HG02981 (cell line): Measurements from ENCODE around the gene AADAT.
"Not testable (repeated sequence)": the region's sequence is repeated elsewhere in the genome, so short reads cannot be mapped to it uniquely, and the experiment has no call there.

Source experiments
- ATAC-seq: cut with Tn5 transposase; IDR thresholded peaks from one replicate; pipeline ENCODE4 v1.9.1; 2021; ENCODE audit warnings: mild to moderate bottlenecking, moderate library complexity; ENCODE audit not compliant: unreplicated experiment

Gene AADAT

DNA sequence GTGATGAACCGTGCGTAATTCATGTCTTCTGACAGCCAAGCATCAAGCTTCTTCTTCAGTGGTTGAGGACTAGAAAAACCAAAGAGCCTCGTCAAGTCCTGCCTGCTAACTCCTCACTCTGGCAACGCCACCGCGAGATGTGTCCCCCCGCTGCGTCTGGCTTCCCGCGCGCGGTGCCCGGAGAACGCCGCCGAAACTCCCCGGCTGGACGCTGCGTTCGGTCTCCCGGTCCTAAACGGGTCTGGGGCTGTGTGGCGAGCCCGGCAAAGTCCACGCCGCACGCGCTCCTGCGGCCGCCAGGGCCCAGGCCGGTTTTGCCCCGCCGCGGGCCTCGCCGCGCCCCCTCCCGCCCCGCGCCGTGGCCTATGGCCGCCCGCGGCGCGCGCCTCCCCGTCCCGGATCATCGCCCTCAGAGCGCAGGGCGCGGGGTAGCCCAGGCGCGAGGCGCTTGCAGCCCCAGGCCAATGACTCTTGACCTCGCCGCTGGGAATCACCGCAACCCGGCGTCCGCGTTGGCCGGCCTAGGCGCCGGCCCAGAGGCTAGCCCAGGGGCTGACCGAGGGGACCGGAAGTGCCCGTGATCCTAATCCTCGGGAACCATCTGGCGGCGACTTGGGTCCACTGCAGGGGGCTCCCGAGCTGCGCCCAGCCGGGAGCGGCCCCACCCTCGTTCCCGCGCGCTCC is at the start of gene AADAT:
AADAT (minus strand) TSS at position 289 of the 684 bp plus-strand sequence; CDS start at position 23, 266 bp downstream.
- ATAC-seq: peak; percentile 79

DNA sequence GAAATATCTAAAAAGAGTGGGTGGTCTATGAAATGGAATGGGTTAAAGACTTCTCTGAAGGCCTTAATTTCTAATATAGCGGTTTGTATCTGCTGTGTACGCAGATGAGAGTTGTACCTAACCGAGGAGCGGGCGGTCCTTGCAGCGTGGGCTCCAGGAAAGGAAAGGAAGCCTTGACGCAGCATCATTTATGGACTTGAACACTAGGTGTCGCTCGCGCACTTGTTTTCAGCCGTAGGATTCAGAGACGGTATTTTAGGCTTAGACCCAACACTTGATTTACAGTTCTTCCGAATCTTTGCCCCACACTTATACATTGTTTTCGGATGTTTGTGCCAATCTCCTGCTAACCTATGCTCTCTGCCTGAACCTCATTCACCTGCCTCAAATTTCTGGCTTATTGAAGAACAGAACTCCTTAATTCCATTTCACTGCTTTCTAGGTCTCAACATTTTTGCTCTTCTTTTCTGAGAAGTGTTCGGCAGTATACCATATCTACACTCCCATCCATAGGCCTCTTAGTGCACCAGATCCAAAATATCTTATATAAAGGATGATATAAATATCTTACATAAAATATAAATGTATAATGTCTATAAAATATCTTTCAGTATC is 48.9 kb upstream of the AADAT start:
- peak; percentile 91 for ATAC-seq

GRCh38 chr4:170137927-170138326 is 48.2 kb upstream of the AADAT start:
- no peak for ATAC-seq

DNA sequence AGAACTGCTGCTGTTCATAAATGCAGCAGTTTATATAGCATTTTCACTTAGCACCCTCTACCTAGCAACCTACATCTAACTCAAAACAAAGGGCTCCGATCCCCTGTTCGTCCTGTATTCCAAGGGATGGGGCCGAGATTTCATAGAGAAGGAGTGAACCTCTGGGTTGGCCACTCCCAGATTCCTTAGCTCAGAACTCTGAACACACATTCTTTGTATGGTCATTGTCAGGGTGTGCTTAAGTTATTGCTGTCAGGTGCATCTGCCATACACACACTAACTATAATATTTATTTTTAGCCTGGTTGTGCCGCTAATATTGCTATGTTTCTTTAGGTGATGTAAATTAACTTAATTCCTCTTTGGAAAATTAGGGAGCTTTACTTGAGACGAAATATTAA is 47.7 kb upstream of the AADAT start:
- no peak for ATAC-seq

- ATAC-seq: no peak
Measured at GRCh38 chr4:170134821-170135220, 45.1 kb upstream of the AADAT start.

DNA sequence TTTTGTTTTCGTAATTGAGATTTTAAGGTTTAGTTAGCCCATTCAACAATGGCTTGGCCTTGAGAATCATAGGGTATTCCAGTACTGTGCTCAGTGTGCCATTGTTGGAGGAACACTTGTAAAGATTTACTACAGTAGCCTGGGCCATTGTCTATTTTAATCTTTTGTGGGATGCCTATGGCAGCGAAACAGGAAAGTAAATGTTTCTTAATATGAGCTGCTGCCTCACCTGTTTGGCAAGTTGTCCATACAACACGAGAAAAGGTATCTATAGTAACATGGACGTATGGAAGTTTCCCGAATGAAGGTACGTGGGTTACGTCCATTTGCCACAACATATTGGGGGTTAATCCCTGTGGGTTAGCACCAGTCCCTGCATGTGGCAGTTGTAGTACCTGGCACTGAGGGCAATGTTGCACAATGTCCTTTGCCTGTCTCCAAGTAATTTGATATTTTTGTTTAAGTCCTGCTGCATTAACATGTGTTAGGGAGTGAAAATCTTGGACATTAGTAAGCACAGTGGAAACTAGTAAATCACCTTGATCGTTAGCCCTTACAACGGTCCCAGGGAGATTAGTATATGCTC is 38.6 kb upstream of the AADAT start:
- no peak for ATAC-seq

GRCh38 chr4:170127758-170128157 is 38.0 kb upstream of the AADAT start:
- ATAC-seq: no peak

- no peak for ATAC-seq
Measured at GRCh38 chr4:170124406-170124805, 34.6 kb upstream of the AADAT start.

- ATAC-seq: no peak
Measured at GRCh38 chr4:170122252-170122651, 32.5 kb upstream of the AADAT start.

GRCh38 chr4:170114636-170115035 is 24.9 kb upstream of the AADAT start:
- no peak for ATAC-seq

GRCh38 chr4:170114183-170114582 is 24.4 kb upstream of the AADAT start:
- not testable (repeated sequence) for ATAC-seq

DNA sequence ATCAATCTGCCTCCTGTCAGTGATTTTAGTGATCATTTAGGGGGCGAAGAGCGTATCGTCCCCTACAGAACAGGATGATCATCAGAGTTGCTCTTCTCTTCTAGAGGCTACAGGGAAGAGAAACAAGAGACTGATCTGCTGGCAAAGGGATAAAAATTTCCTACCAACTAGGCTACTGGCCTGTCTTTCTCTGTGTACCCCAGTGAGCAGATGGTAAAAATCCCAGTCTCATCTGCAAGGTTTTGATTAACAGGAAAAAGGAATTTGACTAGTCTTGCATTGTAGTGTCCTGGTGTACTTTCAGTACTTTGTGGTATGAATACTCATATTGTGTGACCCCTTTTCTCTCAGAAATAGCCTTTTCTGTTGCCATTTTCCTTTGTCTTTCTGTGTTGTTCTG is 21.8 kb upstream of the AADAT start:
- ATAC-seq: no peak

- no peak for ATAC-seq
Measured at GRCh38 chr4:170111085-170111484, 21.3 kb upstream of the AADAT start.

DNA sequence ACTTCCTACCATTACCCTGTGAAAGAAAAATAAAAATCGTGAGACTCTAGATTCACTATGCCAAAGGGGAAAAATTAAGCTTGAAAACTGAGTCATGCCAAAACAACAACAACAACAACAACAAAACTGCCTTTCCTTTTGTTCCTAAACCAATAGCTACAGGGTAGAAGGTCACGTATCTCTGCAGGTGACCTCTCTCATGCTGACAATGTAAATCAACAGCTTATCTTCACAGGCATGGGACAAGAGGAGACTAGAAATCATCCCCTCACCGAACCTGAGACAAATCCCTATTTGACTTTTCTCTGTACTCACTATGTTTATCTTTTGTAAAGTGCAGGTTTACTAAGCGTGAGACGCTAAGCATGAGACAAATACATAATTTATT is 20.5 kb upstream of the AADAT start:
- ATAC-seq: no peak

DNA sequence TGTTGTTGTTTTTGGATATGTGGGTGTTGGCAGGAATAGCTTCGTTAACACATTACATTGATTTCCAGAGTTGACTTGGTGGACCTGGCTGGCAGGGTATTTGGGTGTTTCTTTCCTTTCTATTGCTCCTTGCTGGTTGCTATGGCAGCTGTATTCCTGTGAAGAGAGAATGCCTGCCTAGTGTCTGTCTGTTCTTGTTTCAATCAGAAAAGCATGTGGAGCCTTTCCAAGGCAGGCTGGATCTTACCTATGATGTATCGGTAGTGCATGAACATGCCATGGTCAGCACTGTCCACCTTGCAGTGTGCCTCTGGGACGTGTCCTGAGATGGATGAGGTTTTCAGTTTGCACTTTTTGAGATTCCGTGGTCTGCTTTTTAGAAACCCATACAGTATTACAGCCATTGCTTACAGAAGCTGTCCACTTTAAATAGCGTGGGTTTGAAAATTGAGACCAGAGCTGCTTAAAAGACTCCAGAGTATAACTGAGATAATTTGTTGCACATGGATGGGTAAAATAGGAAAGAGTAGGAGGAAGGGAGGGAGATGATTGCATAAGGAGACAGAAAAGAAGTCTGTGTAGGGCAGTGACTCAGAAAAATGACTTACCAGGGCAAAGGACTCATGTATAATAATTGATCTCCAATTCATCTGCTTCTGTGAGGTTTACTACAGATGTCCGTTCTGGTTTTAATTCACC is 20.0 kb upstream of the AADAT start:
- no peak for ATAC-seq

DNA sequence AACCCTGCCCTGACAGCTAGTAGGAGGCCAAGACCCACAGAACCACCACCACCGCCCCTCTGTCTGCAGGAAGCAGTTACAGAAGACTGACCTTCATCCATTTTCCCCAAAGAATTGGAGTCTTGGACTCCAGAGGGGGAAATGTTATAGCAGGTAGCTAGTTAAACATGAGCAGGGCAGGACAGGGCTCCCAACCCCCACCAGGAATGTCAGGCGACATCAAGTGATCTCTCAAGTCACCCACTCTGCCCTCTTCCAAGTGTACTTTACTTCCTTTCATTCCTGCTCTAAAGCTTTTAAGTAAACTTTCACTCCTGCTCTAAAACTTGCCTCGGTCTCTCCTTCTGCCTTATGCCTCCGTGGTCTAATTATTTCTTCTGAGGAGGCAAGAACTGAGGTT is 17.1 kb upstream of the AADAT start:
- ATAC-seq: no peak

DNA sequence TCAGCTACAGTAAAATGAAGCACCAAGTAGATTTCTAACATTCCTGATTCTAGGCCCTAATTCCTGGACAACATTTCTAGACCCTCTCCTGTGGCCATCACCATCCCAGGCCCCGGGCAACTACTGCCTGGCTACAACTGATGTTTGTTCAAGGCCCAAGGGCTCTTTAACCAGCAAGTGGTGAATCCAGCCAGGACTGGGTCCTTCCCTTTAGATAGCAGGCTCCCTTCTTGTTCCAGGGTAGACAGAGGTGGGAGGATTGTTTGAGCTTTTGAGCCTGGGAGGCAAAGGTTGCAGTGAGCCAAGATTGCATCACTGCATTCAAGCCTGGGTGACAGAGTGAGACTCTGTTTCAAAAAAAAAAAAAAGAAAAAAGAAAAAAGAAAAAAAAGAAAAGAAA is 12.7 kb upstream of the AADAT start:
- ATAC-seq: no peak

DNA sequence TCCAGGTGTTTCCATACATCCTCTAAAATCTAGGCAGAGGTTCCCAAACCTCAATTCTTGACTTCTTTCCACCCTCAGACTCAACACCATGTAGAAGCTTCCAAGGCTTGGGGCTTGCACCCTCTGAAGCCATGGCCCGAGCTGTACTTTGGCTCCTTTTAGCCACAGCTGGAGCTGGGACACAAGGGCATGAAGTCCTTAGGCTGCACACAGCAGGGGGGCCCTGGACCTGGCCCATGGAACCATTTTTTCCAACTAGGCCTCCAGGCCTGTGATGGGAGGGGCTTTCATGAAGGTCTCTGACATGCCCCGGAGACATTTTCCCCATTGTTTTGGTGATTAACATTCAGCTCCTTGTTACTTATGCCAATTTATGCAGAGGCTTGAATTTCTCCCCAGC is 8.4 kb upstream of the AADAT start:
- not testable (repeated sequence) for ATAC-seq

- no peak for ATAC-seq
Measured at GRCh38 chr4:170097681-170098080, 7.9 kb upstream of the AADAT start.

GRCh38 chr4:170093973-170094535 is 4.3 kb upstream of the AADAT start:
- no peak for ATAC-seq

DNA sequence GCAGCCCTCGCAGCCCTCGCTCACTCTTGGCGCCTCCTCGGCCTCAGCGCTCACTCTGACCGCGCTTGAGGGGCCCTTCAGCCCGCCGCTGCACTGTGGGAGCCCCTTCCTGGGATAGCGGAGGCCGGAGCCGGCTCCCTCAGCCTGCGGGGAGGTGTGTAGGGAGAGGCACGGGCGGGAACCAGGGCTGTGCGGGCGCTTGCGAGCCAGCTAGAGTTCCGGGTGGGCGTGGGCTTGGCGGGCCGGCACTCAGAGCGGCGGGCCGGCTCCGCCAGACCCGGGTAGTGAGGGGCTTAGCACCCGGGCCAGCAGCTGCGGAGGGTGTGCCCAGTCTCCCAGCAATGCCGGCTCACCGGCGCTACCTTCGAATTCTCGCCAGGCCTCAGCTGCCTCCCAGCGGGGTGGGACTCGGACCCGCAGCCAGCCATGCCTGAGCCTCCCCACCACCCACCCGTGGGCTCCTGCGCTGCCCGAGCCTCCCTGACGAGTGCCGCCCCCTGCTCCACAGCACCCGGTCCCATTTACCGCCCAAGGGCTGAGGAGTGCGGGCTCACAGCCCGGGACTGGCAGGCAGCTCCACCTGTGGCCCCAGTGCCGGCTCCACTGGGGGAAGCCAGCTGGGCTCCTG is 1.4 kb upstream of the AADAT start:
- ATAC-seq: no peak
